ENCODE measurements around the gene HS6ST2. TPM values are rescaled to one million over a fixed set of nuclear protein-coding genes. Genes with fewer than 3 reads are reported as not detected.

HS6ST2 gene
- total RNA-seq, 1 experiment from 2014 or later: 24.6 TPM

- Histone ChIP-seq H3K9me3 (ENCODE audit: control insufficient read depth in 1 of 2, insufficient read depth in 1 of 2, low read depth in 1 of 2, low read length in 2 of 2) (no peaks in the 10 kb centered on the region), H3K9me2 (ENCODE audit: insufficient read depth) (no peaks in the 10 kb centered on the region), H2AFZ (ENCODE audit: low read depth, low read length, poor library complexity, severe bottlenecking) (no peak overlapping the region), H3K79me2 (ENCODE audit: insufficient read depth, low read length) (no peaks in the 10 kb centered on the region), H3K4me3 (replicated peaks in 1 of 2; ENCODE audit: low read depth in 1 of 2, low read length in 2 of 2) (no peak overlapping the region), H3K4me2 (ENCODE audit: low read length) (no peak overlapping the region), H3K27me3 (ENCODE audit: insufficient read depth, low read length) (no peaks in the 10 kb centered on the region), H4K20me1 (ENCODE audit: insufficient read depth) (no peaks in the 10 kb centered on the region), H3K4me1 (ENCODE audit: control insufficient read depth in 1 of 2, insufficient read depth in 2 of 2, low read length in 2 of 2) (no peaks in the 10 kb centered on the region), H3K27ac (ENCODE audit: low read depth, low read length) (no peak overlapping the region), H3K9ac (ENCODE audit: low read length) (no peak overlapping the region), H3K36me3 (ENCODE audit: control insufficient read depth in 1 of 2, insufficient read depth in 2 of 2, low read length in 2 of 2) (no peaks in the 10 kb centered on the region)
- TF ChIP-seq ZBTB33 (IDR thresholded peaks at IDR 0.05; ENCODE audit: extremely low read depth, insufficient replicate concordance, low read length) (no peak), JUND (IDR thresholded peaks at IDR 0.05) (no peak), EZH2phosphoT487 (IDR thresholded peaks at IDR 0.05; ENCODE audit: borderline replicate concordance) (no peak), SP1 (IDR thresholded peaks at IDR 0.05; ENCODE audit: low read depth) (no peak), EGR1 (IDR thresholded peaks at IDR 0.05; ENCODE audit: low read depth) (no peak), REST (IDR thresholded peaks at IDR 0.05; ENCODE audit: low read depth) (no peak), CEBPB (IDR thresholded peaks at IDR 0.05; ENCODE audit: low read depth) (no peak), RAD21 (IDR thresholded peaks at IDR 0.05; ENCODE audit: low read depth) (no peak), ELF1 (IDR thresholded peaks at IDR 0.05; ENCODE audit: borderline replicate concordance, low read depth) (no peak), FOSL1 (IDR thresholded peaks at IDR 0.05; ENCODE audit: low read depth) (no peak), TCF7L2 (IDR thresholded peaks at IDR 0.05; ENCODE audit: borderline replicate concordance, extremely low read depth, insufficient read depth, insufficient read length) (no peak), CTCF (IDR thresholded peaks at IDR 0.05 in 2 of 3, conservative IDR thresholded peaks at IDR 0.05 in 1 of 3; ENCODE audit: borderline replicate concordance in 1 of 3, insufficient read depth in 1 of 3, low read depth in 2 of 3, low read length in 2 of 3) (no peak)
- ATAC-seq (no peak), DNase-seq (ENCODE audit: low read depth, low spot score) (no peak)
- RAD21 ChIA-PET (ENCODE audit: low non-redundant PET in 1 of 2, low total read pairs in 2 of 2, uncharacterized antibody in 2 of 2, unreplicated experiment in 2 of 2): no interaction called here
- intact Hi-C loops (cut with micrococcal nuclease): no loop called here
- CTCF ChIA-PET: no interaction called here
- POLR2A ChIA-PET: no interaction called here
- no TSS peak for BruUV-seq (replicated peaks)
These were observed 228.2 kb downstream of the HS6ST2 start for GRCh38 chrX:132730266-132730665.

All from HCT116 (cell line).